ENCODE results near the gene PTPRS. TPM values are rescaled to one million over a fixed set of nuclear protein-coding genes. Genes with fewer than 3 reads are reported as not detected.

Gene PTPRS
- total RNA-seq, 4 donors from 2014 or later = 446 to 795 (median 529) TPM

GRCh38 chr19:5299137-5299536, 41.5 kb downstream of the PTPRS start:
- no peak for DNase-seq (ENCODE audit: low spot score in 2 of 2)
- no peak overlapping the region for H3K27ac ChIP-seq
- H3K4me3 ChIP-seq = no peak overlapping the region
- 95 to 96% methylated on average over 2 of the region's 2 CpGs for WGBS, 2 donors
- no peaks in the 10 kb centered on the region for H3K36me3 ChIP-seq
- H3K27me3 ChIP-seq = no peaks in the 10 kb centered on the region
- no peaks in the 10 kb centered on the region for H3K9me3 ChIP-seq
- peaks cover 0 to 3% (median 0%) of the 10 kb centered on the region in 4 donors for H3K4me1 ChIP-seq
- TF ChIP-seq EP300 (IDR thresholded peaks at IDR 0.05) (no peak), POLR2A (IDR thresholded peaks at IDR 0.05) (no peak), CTCF (IDR thresholded peaks at IDR 0.05) (no peak)

GRCh38 chr19:5298471-5298901, 42.1 kb downstream of the PTPRS start:
- H3K27me3 ChIP-seq = no peaks in the 10 kb centered on the region
- TF ChIP-seq POLR2A (IDR thresholded peaks at IDR 0.05) (no peak), CTCF (IDR thresholded peaks at IDR 0.05) (no peak), EP300 (IDR thresholded peaks at IDR 0.05) (no peak)
- peaks cover 0 to 8% (median 0%) of the 10 kb centered on the region in 4 donors for H3K4me1 ChIP-seq
- WGBS, 2 donors = 96% methylated on average over 13 of the region's 13 CpGs
- H3K9me3 ChIP-seq = no peaks in the 10 kb centered on the region
- no peak for DNase-seq (ENCODE audit: low spot score in 2 of 2)
- H3K36me3 ChIP-seq = no peaks in the 10 kb centered on the region
- H3K27ac ChIP-seq = no peak overlapping the region
- H3K4me3 ChIP-seq = no peak overlapping the region

GRCh38 chr19:5297272-5297669, 43.3 kb downstream of the PTPRS start:
- peaks cover 0 to 18% (median 3%) of the 10 kb centered on the region in 4 donors for H3K4me1 ChIP-seq
- no peaks in the 10 kb centered on the region for H3K27me3 ChIP-seq
- DNase-seq (ENCODE audit: low spot score in 2 of 2) = no peak
- no peak overlapping the region for H3K27ac ChIP-seq
- WGBS, 2 donors = 87 to 93% methylated on average over 6 of the region's 6 CpGs
- no peaks in the 10 kb centered on the region for H3K36me3 ChIP-seq
- TF ChIP-seq POLR2A (IDR thresholded peaks at IDR 0.05) = no peak
- H3K4me3 ChIP-seq = no peak overlapping the region
- no peaks in the 10 kb centered on the region for H3K9me3 ChIP-seq

GRCh38 chr19:5296457-5297271, 43.9 kb downstream of the PTPRS start:
- H3K27ac ChIP-seq = no peak overlapping the region
- TF ChIP-seq EP300 (IDR thresholded peaks at IDR 0.05) (no peak), POLR2A (IDR thresholded peaks at IDR 0.05) (no peak), CTCF (IDR thresholded peaks at IDR 0.05) (no peak)
- no peaks in the 10 kb centered on the region for H3K27me3 ChIP-seq
- no peak for DNase-seq (ENCODE audit: low spot score in 2 of 2)
- no peaks in the 10 kb centered on the region for H3K9me3 ChIP-seq
- H3K36me3 ChIP-seq = no peaks in the 10 kb centered on the region
- no peak overlapping the region for H3K4me3 ChIP-seq
- 81 to 86% methylated on average over 16 of the region's 16 CpGs for WGBS, 2 donors
- peaks cover 0 to 24% (median 4%) of the 10 kb centered on the region in 4 donors for H3K4me1 ChIP-seq

- no peak for TF ChIP-seq POLR2A (IDR thresholded peaks at IDR 0.05)
- TF ChIP-seq EP300 (IDR thresholded peaks at IDR 0.05) = no peak
- TF ChIP-seq CTCF (IDR thresholded peaks at IDR 0.05) = no peak
- Histone ChIP-seq H3K4me3 (no peak overlapping the region), H3K27me3 (no peaks in the 10 kb centered on the region), H3K36me3 (no peaks in the 10 kb centered on the region), H3K27ac (no peak overlapping the region), H3K4me1 (peaks cover 0 to 31% (median 9%) of the 10 kb centered on the region in 4 donors), H3K9me3 (no peaks in the 10 kb centered on the region)
- DNase-seq (ENCODE audit: low spot score in 2 of 2) = no peak
- 94 to 95% methylated on average over 6 of the region's 6 CpGs for WGBS, 2 donors
Measured at GRCh38 chr19:5296021-5296420, 44.6 kb downstream of the PTPRS start.

All from tibial nerve (tissue), 4 donors.